Pulmonary artery endothelial cell (primary cell): ENCODE measurements around the gene INKA1. TPM values are rescaled to one million over a fixed set of nuclear protein-coding genes. Genes with fewer than 3 reads are reported as not detected.
"Not testable (repeated sequence)": the region's sequence is repeated elsewhere in the genome, so short reads cannot be mapped to it uniquely, and the experiment has no call there.

Source experiments
- DNase-seq: peaks from one replicate; pipeline ENCODE4 v3.0.0-alpha.2; 2011; ENCODE audit warnings: low read depth, low spot score
- total RNA-seq: library from RNA; depleted of rRNA; stranded (reverse); fragments of >200 nt; gene quantifications from 2 replicates; pipeline ENCODE4 v1.2.3, GENCODE V29; 2014

Gene INKA1
- total RNA-seq = 20.4 and 21.5 TPM in 2 replicates

- DNase-seq = no peak
Observed at GRCh38 chr3:49802719-49803464, at the start of gene INKA1. Gene INKA1 (plus strand): TSS chr3:49803261. CDS start chr3:49803393, 132 bp downstream.

GRCh38 chr3:49754536-49754935 lies 48.5 kb upstream of the INKA1 start:
- DNase-seq = no peak

- no peak for DNase-seq
Observed at GRCh38 chr3:49756036-49756435, 47.0 kb upstream of the INKA1 start.

- DNase-seq = no peak
Observed at GRCh38 chr3:49757197-49757596, 45.9 kb upstream of the INKA1 start.

GRCh38 chr3:49759226-49759625 lies 43.8 kb upstream of the INKA1 start:
- no peak for DNase-seq

GRCh38 chr3:49761661-49762060 lies 41.4 kb upstream of the INKA1 start:
- DNase-seq = no peak

- DNase-seq = no peak
Observed at GRCh38 chr3:49763981-49764380, 39.1 kb upstream of the INKA1 start.

GRCh38 chr3:49769286-49769915 lies 33.7 kb upstream of the INKA1 start:
- no peak for DNase-seq

- no peak for DNase-seq
Observed at GRCh38 chr3:49769926-49770325, 33.1 kb upstream of the INKA1 start.

GRCh38 chr3:49771340-49771938 lies 31.6 kb upstream of the INKA1 start:
- no peak for DNase-seq

- no peak for DNase-seq
Observed at GRCh38 chr3:49772703-49773102, 30.4 kb upstream of the INKA1 start.

- DNase-seq = no peak
Observed at GRCh38 chr3:49775538-49775937, 27.5 kb upstream of the INKA1 start.

GRCh38 chr3:49776101-49776500 lies 27.0 kb upstream of the INKA1 start:
- DNase-seq = not testable (repeated sequence)

- DNase-seq = no peak
Observed at GRCh38 chr3:49779358-49780079, 23.5 kb upstream of the INKA1 start.

- DNase-seq = no peak
Observed at GRCh38 chr3:49780080-49780974, 22.7 kb upstream of the INKA1 start.

GRCh38 chr3:49780975-49781365 lies 22.1 kb upstream of the INKA1 start:
- DNase-seq = not testable (repeated sequence)

- no peak for DNase-seq
Observed at GRCh38 chr3:49781415-49782199, 21.5 kb upstream of the INKA1 start.

GRCh38 chr3:49782277-49782676 lies 20.8 kb upstream of the INKA1 start:
- DNase-seq = not testable (repeated sequence)

GRCh38 chr3:49785565-49786356 lies 17.3 kb upstream of the INKA1 start:
- DNase-seq = no peak
